Thyroid gland (tissue), 4 donors: Measurements from ENCODE around the gene PKNOX2.

Source experiments
- CTCF ChIP-seq, 6 experiments: fragments of 200-600 bp in 3 of 6; fragments of 450-650 bp in 3 of 6; sonication (generic) in 3 of 6; IDR thresholded peaks; one replicate each; pipeline ENCODE4 v1.5.1; 2016 to 2019; ENCODE audit warnings: antibody characterized with exemption in 6 of 6, mild to moderate bottlenecking in 2 of 6, inconsistent platforms in 1 of 6, moderate library complexity in 1 of 6
- POLR2A ChIP-seq, 2 donors: fragments of 450-650 bp; IDR thresholded peaks; one replicate each; pipeline ENCODE4 v1.6.1; 2017; ENCODE audit warnings: antibody characterized with exemption in 2 of 2, mild to moderate bottlenecking in 2 of 2, moderate library complexity in 1 of 2

- no peak for TF ChIP-seq CTCF (IDR thresholded peaks at IDR 0.05)
- no peak for TF ChIP-seq POLR2A (IDR thresholded peaks at IDR 0.05)
Observed at GRCh38 chr11:125379981-125380380, 215.4 kb downstream of the PKNOX2 start.
